ENCODE results near the gene ACACA.
"Not testable (repeated sequence)": the region's sequence is repeated elsewhere in the genome, so short reads cannot be mapped to it uniquely, and the experiment has no call there.

Gene ACACA

GRCh38 chr17:37167756-37168155 is 238.9 kb downstream of the ACACA start:
- DNase-seq, result no peak

- no peak for DNase-seq
Observed at GRCh38 chr17:37164057-37164456, 242.6 kb downstream of the ACACA start.

GRCh38 chr17:37162800-37163199 is 243.8 kb downstream of the ACACA start:
- DNase-seq, result no peak

- DNase-seq, result peak; percentile 31
Observed at GRCh38 chr17:37160944-37161343, 245.7 kb downstream of the ACACA start.

DNA sequence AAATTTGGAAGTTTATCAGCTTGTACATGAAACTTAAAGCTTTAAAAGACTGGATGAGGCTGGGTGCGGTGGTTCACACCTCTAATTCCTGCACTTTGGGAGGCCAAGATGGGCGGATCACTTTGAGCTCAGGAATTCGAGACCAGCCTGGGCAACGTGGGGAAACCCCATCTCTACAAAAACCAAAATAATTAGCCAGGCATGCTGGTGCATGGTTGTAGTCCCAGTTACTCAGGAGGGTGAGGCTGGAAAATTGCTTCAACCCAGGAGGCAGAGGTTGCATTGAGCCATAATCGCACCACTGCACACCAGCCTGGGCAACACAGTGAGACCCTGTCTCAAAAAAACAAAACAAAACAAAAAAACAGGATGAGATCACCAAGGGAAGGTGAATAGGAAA is 248.3 kb downstream of the ACACA start:
- DNase-seq, result no peak

- no peak for DNase-seq
Observed at GRCh38 chr17:37148156-37148555, 258.5 kb downstream of the ACACA start.

GRCh38 chr17:37147301-37147812 is 259.3 kb downstream of the ACACA start:
- DNase-seq, result no peak

DNA sequence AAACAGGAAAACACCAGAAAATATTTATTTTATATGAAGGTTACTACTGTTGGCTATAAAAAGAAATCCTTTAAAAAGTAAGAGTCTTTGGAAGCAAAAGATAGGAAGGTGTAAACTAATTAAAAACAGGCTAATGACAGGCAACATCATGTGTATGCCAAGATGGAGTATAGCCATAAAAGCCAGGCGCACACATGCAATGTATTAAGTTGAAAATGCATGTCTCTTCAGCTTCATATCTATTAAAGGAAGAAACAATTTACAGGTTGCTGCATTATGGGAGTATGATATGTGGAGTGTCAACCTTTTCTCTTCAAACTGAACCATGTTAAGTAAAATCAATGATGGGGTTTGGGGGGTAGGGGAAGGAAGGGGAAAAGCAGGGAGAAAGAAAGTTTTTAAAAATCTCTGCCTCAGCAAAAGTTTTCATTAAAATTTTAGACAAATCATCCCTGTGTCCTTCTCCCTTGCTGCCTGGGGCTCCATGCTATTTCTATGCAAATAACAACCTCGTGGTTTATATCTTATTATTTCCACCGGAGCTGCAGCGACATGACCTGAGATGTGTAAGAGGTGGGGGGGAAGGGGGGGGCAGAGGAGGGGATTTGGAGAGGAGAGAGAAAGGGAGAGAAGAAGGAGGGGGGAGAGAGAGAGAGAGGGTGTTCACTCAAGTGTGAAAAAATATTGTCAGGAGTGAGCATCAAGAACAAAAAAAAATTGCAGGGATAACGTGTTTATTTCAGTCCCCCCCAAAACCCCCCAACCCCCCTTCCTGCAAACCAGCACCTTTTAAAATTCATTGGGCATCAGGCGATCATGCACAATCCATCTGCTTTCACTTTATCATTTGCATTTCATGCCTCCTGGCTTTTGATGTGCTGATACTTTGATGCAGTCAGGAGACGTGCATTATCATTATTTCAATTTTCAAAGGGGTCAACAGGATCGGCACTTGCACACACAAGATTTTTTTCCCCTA is 260.3 kb downstream of the ACACA start:
- DNase-seq, result no peak

- no peak for DNase-seq
Observed at GRCh38 chr17:37144075-37144701, 262.4 kb downstream of the ACACA start.

DNA sequence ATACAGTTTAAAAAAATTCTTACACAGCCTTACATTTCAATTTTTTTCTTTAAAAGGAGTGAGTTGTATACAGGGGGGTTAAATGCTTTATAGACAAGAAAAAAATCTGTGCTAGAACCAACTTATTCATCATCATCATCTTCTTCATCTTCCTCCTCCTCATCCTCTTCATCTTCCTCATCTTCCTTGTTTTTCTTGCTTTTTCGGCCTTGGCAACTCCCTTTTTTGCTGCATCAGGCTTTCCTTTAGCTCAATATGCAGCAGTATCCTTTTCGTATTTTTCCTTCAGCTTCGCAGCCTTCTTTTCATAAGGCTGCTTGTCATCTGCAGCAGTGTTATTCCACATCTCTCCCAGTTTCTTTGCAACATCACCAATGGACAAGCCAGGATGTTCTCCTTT is 263.1 kb downstream of the ACACA start:
- DNase-seq, result not testable (repeated sequence)

DNA sequence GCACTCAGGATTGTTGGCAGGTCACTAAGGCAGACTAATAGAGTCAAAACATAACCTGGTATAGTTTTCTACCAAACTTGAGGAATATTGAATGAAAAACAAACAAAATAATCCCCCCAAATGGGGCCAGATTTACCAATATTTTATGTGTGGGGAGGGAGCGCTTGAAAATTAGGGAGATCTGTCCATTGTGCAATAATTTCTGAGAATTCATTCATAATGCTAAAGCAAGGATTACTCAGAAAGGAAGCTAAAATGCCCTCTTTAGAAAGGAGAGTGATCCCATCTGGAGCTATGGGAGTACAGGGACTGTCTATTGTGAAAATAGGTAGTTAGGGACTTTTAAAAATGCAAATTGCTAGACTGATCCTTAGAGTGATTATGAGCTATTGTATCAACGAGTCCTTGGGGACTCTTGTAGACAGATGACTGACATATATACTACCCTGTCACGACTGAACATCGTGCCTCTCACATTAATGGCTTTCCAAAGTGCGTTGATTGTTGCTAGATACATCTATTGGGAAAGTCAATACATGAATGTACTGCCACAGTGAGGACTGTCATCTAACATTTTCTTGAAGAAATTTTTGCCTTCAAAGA is 264.2 kb downstream of the ACACA start:
- DNase-seq, result no peak

- no peak for DNase-seq
Observed at GRCh38 chr17:37138571-37139120, 268.0 kb downstream of the ACACA start.

DNA sequence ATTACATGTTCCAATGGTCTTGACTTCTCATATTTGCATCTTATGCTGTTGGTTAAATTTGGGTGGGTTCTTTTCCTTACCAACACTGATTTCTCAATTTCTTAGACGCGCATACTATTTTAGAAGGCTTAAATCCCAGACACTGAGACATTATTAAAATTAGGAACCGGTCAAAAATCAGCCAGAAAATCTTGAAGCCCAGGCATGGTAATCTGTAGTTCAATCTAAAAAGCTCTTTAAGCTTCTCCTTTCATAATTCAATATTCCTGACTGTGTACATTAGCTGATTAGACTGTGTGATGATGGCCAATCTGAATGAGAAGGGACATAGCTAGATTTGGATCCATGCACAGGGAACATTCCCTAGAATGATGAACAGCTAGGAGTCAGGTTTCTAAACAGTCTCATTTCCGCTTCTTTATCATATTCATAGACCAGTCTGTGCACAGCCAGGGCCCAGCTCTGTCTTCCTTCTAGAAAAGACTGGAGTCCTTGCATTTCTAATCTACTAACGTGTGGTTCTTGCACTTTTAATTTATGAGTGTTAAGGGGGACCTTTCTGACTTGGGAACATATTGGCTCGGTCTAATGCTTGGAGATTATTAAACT is 268.6 kb downstream of the ACACA start:
- no peak for DNase-seq

DNA sequence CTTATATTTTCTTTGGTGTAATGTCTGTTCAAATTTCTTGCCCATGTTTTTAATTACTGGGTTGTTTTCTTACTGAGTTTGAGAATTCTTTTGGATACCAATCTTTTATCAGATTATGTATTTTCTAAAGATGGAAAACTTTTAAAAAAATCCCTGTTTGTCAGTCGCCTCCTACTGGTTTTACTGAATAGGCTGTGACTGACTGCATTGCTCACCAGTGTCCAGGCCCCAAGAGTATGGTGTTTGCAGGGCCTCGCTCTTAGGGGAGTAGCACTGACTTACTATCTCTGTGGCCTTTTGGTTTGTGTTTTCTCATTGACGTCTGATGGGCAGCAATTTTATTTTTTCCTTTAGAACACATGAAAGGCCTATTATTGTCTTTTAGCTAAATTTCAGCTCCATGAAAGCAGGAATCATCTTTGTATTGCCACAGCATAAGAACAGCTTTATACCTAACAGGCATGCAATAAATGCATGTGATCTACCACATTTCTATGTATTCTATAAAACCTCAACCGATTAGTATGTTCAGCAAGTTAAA is 269.5 kb downstream of the ACACA start:
- no peak for DNase-seq

GRCh38 chr17:37135576-37135975 is 271.1 kb downstream of the ACACA start:
- DNase-seq, result no peak

DNA sequence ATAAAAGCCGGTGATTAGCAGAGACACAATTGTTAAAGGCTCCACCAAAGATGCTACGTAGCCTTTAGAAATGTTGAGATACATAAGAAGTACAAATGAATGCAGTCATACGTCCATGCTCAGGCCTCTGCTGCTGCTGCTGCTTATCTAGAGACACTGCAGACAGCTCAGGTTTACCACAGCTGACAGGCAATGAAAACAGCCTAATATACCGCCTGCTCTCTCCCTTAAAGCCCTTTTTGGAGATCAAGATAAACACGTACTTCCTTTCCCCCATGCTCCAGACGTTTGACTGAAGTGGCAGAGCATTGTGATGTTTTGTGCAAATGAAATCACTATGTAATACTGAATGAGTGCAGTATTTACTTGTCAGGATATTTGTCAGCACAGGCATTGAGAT is 272.6 kb downstream of the ACACA start:
- no peak for DNase-seq

DNA sequence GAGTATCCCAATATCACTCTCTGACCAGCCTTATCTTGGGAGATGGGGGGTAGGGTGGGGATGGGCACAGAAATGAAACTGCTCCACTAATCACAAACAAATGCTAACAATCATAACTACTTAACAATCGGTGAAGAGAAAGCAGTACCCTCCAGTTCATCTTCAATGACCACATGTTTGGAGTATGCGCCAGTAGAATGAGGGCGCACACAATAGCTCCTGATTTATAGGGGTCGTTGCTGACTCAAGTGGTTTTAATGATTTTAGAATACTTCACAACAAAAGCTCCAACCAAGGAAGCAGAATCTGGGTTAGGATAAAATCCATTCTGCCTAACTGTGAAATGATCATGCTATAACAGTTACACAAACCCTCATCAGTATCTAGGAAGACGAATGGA is 273.5 kb downstream of the ACACA start:
- DNase-seq, result no peak

DNA sequence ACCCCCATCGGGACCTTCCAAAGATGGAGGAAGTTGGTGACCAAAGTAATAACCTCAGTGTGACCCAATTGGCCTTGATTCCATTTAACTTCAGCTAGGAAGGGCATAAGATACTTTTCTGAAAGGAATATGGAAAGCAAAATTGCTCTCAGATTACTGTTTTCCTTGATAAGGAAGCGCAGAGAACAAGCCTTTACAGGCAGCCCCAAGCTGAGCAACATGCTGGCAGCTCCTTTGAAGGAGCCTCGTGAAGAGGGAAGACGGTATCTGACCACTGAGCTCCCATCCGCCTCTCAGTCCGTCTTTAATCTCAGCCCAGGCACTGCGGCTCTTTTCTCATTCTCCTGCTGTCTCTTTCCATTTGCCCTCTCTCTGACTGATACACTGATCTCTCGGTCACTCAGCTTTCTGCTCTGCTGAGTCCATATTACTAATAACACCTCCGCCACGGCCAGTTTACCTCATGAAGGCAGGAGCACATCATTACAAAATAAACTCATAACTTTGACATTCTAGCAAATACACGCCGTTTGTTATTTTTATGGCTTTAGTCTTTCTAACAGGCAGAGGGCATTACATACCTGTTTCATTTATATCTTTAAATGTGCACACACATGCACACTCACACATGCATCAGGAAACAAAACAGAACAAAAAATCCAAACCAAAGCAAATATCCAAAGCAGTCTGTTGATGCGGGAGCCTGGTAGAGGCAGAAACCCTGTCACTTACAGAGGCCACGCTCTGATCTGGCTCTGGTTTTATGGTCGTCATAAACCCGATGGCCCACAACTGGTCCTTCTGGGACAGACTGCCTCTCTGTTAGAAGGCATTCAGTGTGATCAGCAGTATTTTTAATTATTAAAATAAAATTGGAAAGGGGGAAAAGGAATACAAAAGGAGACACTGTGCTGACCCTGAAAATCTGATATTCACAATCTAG is 274.7 kb downstream of the ACACA start:
- no peak for DNase-seq

DNA sequence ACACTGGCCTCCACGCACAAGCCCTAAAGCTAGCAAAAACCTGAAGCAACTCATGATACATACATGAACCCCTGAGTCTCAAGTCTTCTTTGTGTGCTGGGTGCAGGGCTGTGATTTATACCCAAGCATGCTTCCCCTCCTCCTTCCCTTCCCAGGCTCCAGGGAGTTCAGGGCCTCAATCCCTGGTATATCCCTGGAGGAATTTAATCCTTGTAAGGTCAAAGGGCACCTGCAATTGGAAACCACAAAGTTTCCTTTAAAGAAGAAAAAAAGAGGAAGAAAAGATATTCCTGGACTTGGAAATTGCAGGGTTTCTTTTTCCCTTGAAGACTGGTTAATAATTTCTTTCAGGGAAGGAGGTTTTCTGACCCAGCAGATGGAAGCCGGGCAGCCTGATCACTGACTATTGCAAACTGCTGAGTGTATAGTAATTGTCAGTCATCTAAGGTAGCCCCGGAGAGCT is 275.6 kb downstream of the ACACA start:
- no peak for DNase-seq

DNA sequence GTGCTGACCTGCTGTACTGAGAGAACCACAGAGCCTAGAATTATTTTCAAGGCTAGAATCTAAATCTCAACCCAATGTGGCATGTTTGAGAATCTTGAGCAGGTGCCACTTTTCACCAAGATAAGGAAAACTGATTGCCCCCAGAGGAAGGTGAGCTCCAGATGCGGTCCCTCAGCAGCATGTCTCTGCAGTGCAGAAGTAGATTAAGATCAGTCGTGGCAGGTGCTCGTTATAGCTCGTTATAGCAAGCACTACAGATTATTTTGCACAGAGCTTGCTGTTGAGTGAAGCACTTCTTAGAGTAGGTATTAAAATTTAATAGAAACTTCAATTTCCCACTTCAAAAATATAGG is 281.8 kb downstream of the ACACA start:
- no peak for DNase-seq

Data from suppressor macrophage treated with lipopolysaccharide for 4 hours (primary cell).